Endothelial cell of umbilical vein (primary cell): ENCODE results near the gene SNX5. TPM values are rescaled to one million over a fixed set of nuclear protein-coding genes. Genes with fewer than 3 reads are reported as not detected.

Source experiments
- BruUV-seq: library from RNA; stranded (reverse); fragments of 400-500 nt; replicated peaks from 2 replicates; lab custom pipeline; 2021; lab: Mats Ljungman, UMichigan
- CTCF ChIA-PET: fragments of 300-600, 350-600 bp; sonication (Branson Sonifier 250); formaldehyde crosslinking; loops from one replicate; lab custom pipeline; 2021; ENCODE audit warnings: antibody characterized with exemption, inconsistent platforms; lab: Charles Lee
- POLR2A ChIA-PET: fragments of 300-600, 350-600 bp; sonication (Branson Sonifier 250); formaldehyde crosslinking; loops from one replicate; lab custom pipeline; 2021; ENCODE audit warnings: antibody characterized with exemption, inconsistent platforms; lab: Charles Lee
- DNase-seq: peaks from one replicate; pipeline ENCODE4 v3.0.0-alpha.2; 2011; ENCODE audit warnings: low read depth, low spot score
- FAIRE-seq: peaks from 2 replicates; lab custom pipeline; 2011; peaks lifted over from hg19 to GRCh38; lab: Jason Lieb, UNC
- H2AFZ ChIP-seq: 2 replicates; pipeline ENCODE4 v1.6.0; 2012; ENCODE audit warnings: low read depth, low read length, control low read depth, inconsistent platforms
- H3K27ac ChIP-seq: 2 replicates; pipeline ENCODE4 v1.5.1; 2011; ENCODE audit warnings: low read depth, mild to moderate bottlenecking, control low read depth, low read length, moderate library complexity; ENCODE audit not compliant: insufficient read depth
- H3K27me3 ChIP-seq, 2 experiments: 2 replicates each; pipeline versions ENCODE4 v1.6.0 to v1.6.1; 2011; ENCODE audit warnings: low read length in 2 of 2, mixed read lengths in 1 of 2; ENCODE audit not compliant: control insufficient read depth in 2 of 2, insufficient read depth in 2 of 2
- H3K36me3 ChIP-seq, 2 experiments: 2 replicates in 1 of 2; 3 replicates in 1 of 2; pipeline ENCODE4 v1.5.1; 2011; ENCODE audit warnings: low read length in 2 of 2, mild to moderate bottlenecking in 1 of 2, moderate library complexity in 1 of 2; ENCODE audit not compliant: control insufficient read depth in 2 of 2, insufficient read depth in 2 of 2; ENCODE audit errors: extremely low read depth in 1 of 2
- H3K4me1 ChIP-seq: 3 replicates; pipeline ENCODE4 v1.5.1; 2011; ENCODE audit warnings: mild to moderate bottlenecking, low read length; ENCODE audit not compliant: control insufficient read depth, insufficient read depth; ENCODE audit errors: extremely low read depth
- H3K4me2 ChIP-seq: 2 replicates; pipeline ENCODE4 v1.6.1; 2011; ENCODE audit warnings: low read length, control low read depth, mixed read lengths; ENCODE audit not compliant: insufficient read depth
- H3K4me3 ChIP-seq, 3 experiments: fragments of 200-600 bp in 1 of 3; sonication (generic), shearing (Covaris generic) in 1 of 3; replicated peaks in 1 of 3; 2 replicates each; pipeline ENCODE4 v1.5.1; 2011 to 2016; ENCODE audit warnings: control low read depth in 3 of 3, low read length in 3 of 3, mild to moderate bottlenecking in 2 of 3, inconsistent platforms in 1 of 3, low read depth in 1 of 3, moderate library complexity in 1 of 3; ENCODE audit not compliant: insufficient read depth in 1 of 3
- H3K79me2 ChIP-seq: 2 replicates; pipeline ENCODE4 v1.6.0; 2012; ENCODE audit warnings: low read length, inconsistent platforms; ENCODE audit not compliant: control insufficient read depth, insufficient read depth
- H3K9ac ChIP-seq: replicated peaks from 2 replicates; pipeline ENCODE3; 2011; ENCODE audit warnings: low read length, control low read depth; ENCODE audit not compliant: insufficient read depth; ENCODE audit errors: extremely low read depth
- H3K9me1 ChIP-seq: replicated peaks from 3 replicates; pipeline ENCODE4 v1.6.0; 2011; ENCODE audit warnings: mild to moderate bottlenecking, low read length; ENCODE audit not compliant: control insufficient read depth, insufficient read depth; ENCODE audit errors: extremely low read depth
- H3K9me3 ChIP-seq: replicated peaks from 2 replicates; pipeline ENCODE4 v1.5.1; 2012; ENCODE audit warnings: low read length, inconsistent platforms; ENCODE audit not compliant: control insufficient read depth, insufficient read depth
- H4K20me1 ChIP-seq: replicated peaks from 2 replicates; pipeline ENCODE3; 2011; ENCODE audit warnings: mild to moderate bottlenecking, low read length; ENCODE audit not compliant: control insufficient read depth, insufficient read depth; ENCODE audit errors: extremely low read depth
- CTCF ChIP-seq, 2 donors: IDR thresholded peaks; 1 replicate in 1 of 2; 2 replicates in 1 of 2; pipeline ENCODE4 v1.5.1; 2011; ENCODE audit warnings: low read length in 2 of 2, mild to moderate bottlenecking in 2 of 2, moderate library complexity in 2 of 2, control low read depth in 1 of 2, inconsistent platforms in 1 of 2, low read depth in 1 of 2; ENCODE audit not compliant: insufficient read depth in 1 of 2; ENCODE audit errors: extremely low read depth in 1 of 2
- EZH2 ChIP-seq: IDR thresholded peaks from 2 replicates; pipeline ENCODE4 v1.6.1; 2012; ENCODE audit warnings: borderline replicate concordance, low read depth, mild to moderate bottlenecking, moderate library complexity, low read length, inconsistent platforms; ENCODE audit not compliant: severe bottlenecking
- FOS ChIP-seq: IDR thresholded peaks from 2 replicates; pipeline ENCODE4 v1.6.1; 2011; ENCODE audit warnings: mild to moderate bottlenecking, low read length, moderate library complexity, borderline replicate concordance; ENCODE audit not compliant: insufficient read depth
- GATA2 ChIP-seq: IDR thresholded peaks from 2 replicates; pipeline ENCODE4 v1.7.0; 2011; ENCODE audit warnings: low read depth, mild to moderate bottlenecking, moderate library complexity, mixed read lengths, low read length; ENCODE audit not compliant: insufficient read length, insufficient read depth
- JUN ChIP-seq: IDR thresholded peaks from 2 replicates; pipeline ENCODE4 v1.6.1; 2011; ENCODE audit warnings: borderline replicate concordance, low read depth; ENCODE audit not compliant: insufficient read length, insufficient read depth
- MAX ChIP-seq: IDR thresholded peaks from 2 replicates; pipeline ENCODE4 v1.6.1; 2011; ENCODE audit not compliant: insufficient read depth, insufficient read length
- MYC ChIP-seq: IDR thresholded peaks from one replicate; pipeline ENCODE4 v1.6.1; 2011; ENCODE audit warnings: mild to moderate bottlenecking, low read depth, low read length
- POLR2A ChIP-seq: IDR thresholded peaks from 2 replicates; pipeline ENCODE4 v1.6.1; 2012; ENCODE audit warnings: low read depth, mild to moderate bottlenecking, control low read depth, low read length
- POLR2AphosphoS5 ChIP-seq: IDR thresholded peaks from 2 replicates; pipeline ENCODE4 v1.6.1; 2012; ENCODE audit warnings: low read depth, mild to moderate bottlenecking, control low read depth, low read length, moderate library complexity; ENCODE audit not compliant: insufficient read depth
- dilution Hi-C: fragments of 300-500 bp; cut with MboI; formaldehyde crosslinking; loops from one replicate; pipeline ENCODE4 v1.15.0; 2019; ENCODE audit warnings: low sequenced_read_pairs; ENCODE audit not compliant: extremely low pct_ligation_motif_present
- intact Hi-C: fragments of 100-400 bp; cut with micrococcal nuclease; formaldehyde crosslinking; loops from one replicate; pipeline ENCODE4 v1.10.0; 2022
- polyA plus RNA-seq, 4 experiments: library from polyadenylated mRNA; depleted of rRNA in 3 of 4; stranded (reverse) in 3 of 4; unstranded in 1 of 4; fragments of >200 nt; gene quantifications; 2 replicates each; pipeline versions ENCODE4 v1.2.1 to v1.2.3, GENCODE V29; 2011 to 2012; ENCODE audit warnings: missing spikeins in 1 of 4
- total RNA-seq: library from RNA; stranded (reverse); gene quantifications from 2 replicates; pipeline ENCODE4 v1.2.3, GENCODE V29; 2021

Gene SNX5
- total and polyA plus RNA-seq, 2 donors (not counting 3 experiments of a cell fraction or from before 2014, with no cell fraction given) = 76.2 to 121 TPM

GRCh38 chr20:18016772-18017171 is 48.2 kb upstream of the SNX5 start:
- Histone ChIP-seq H3K36me3 (no peaks in the 10 kb centered on the region), H3K4me1 (no peaks in the 10 kb centered on the region), H3K9me3 (no peaks in the 10 kb centered on the region), H3K79me2 (no peaks in the 10 kb centered on the region), H3K27ac (no peak overlapping the region), H3K27me3 (no peaks in the 10 kb centered on the region), H3K4me3 (no peak overlapping the region), H3K9ac (no peak overlapping the region), H3K9me1 (no peaks in the 10 kb centered on the region), H2AFZ (no peak overlapping the region), H3K4me2 (no peak overlapping the region), H4K20me1 (no peaks in the 10 kb centered on the region)
- FAIRE-seq (no peak), DNase-seq (no peak)
- intact Hi-C loops = no loop called here
- ChIA-PET CTCF (interaction anchor here (1.4 kb wide), 1 partner anchor 15 kb away, joined by 7 read pairs; no protein-coding TSS in a partner anchor), POLR2A (interaction anchor here (0.7 kb wide), 1 partner anchor 496 kb away, joined by 3 read pairs; no protein-coding TSS in a partner anchor)
- dilution Hi-C loops = no loop called here
- no TSS peak for BruUV-seq
- TF ChIP-seq JUN = no peak
- TF ChIP-seq EZH2 = no peak
- TF ChIP-seq CTCF (IDR thresholded peaks at IDR 0.05; ENCODE audit: extremely low read depth in 1 of 2, insufficient read depth in 1 of 2, low read depth in 1 of 2, low read length in 2 of 2) = no peak
- TF ChIP-seq MYC = no peak
- TF ChIP-seq POLR2A = no peak
- TF ChIP-seq MAX = no peak
- no peak for TF ChIP-seq POLR2AphosphoS5
- no peak for TF ChIP-seq FOS
- TF ChIP-seq GATA2 = no peak
